Lung (tissue), 12 donors: ENCODE measurements around the gene CACNA1A. TPM values are rescaled to one million over a fixed set of nuclear protein-coding genes. Genes with fewer than 3 reads are reported as not detected.
"Not testable (repeated sequence)": the region's sequence is repeated elsewhere in the genome, so short reads cannot be mapped to it uniquely, and the experiment has no call there.

Experiments used
- ATAC-seq: fragments of 200-7000 bp; cut with Tn5 transposase; one replicate; pipeline ENCODE4 v1.9.1; 2020; ENCODE audit warnings: moderate number of reproducible peaks; ENCODE audit not compliant: insufficient read depth, low FRiP score
- DNase-seq, 3 donors: peaks; one replicate each; pipeline ENCODE4 v3.0.0-alpha.2; 2013 to 2017
- H3K27ac ChIP-seq, 2 donors: one replicate each; pipeline ENCODE4 v1.5.1; 2013; ENCODE audit warnings: mild to moderate bottlenecking in 2 of 2, moderate library complexity in 2 of 2, control low read depth in 1 of 2, inconsistent platforms in 1 of 2, low read depth in 1 of 2, low read length in 1 of 2
- H3K27me3 ChIP-seq, 3 donors: one replicate each; pipeline ENCODE4 v1.5.1; 2013; ENCODE audit warnings: low read length in 2 of 3; ENCODE audit not compliant: control insufficient read depth in 3 of 3, insufficient read depth in 3 of 3
- H3K36me3 ChIP-seq, 4 donors: one replicate each; pipeline ENCODE4 v1.5.1; 2013; ENCODE audit warnings: low read length in 4 of 4, mild to moderate bottlenecking in 1 of 4, moderate library complexity in 1 of 4; ENCODE audit not compliant: control insufficient read depth in 4 of 4, insufficient read depth in 4 of 4
- H3K4me1 ChIP-seq, 5 donors: one replicate each; pipeline ENCODE4 v1.5.1; 2013; ENCODE audit warnings: low read length in 5 of 5, mild to moderate bottlenecking in 2 of 5, moderate library complexity in 1 of 5; ENCODE audit not compliant: control insufficient read depth in 5 of 5, insufficient read depth in 5 of 5
- H3K4me3 ChIP-seq: one replicate; pipeline ENCODE4 v1.5.1; 2013; ENCODE audit warnings: mild to moderate bottlenecking, control low read depth, moderate library complexity
- H3K9ac ChIP-seq, 2 donors: one replicate each; pipeline ENCODE4 v1.5.1; 2013; ENCODE audit warnings: low read length in 2 of 2, control low read depth in 1 of 2; ENCODE audit not compliant: insufficient read depth in 1 of 2
- H3K9me3 ChIP-seq, 4 donors: one replicate each; pipeline ENCODE4 v1.5.1; 2013; ENCODE audit warnings: low read length in 3 of 4, mild to moderate bottlenecking in 1 of 4, moderate library complexity in 1 of 4; ENCODE audit not compliant: control insufficient read depth in 4 of 4, insufficient read depth in 3 of 4
- CTCF ChIP-seq: IDR thresholded peaks from 2 replicates; pipeline ENCODE4 v1.5.1; 2012; ENCODE audit warnings: mild to moderate bottlenecking; ENCODE audit errors: control extremely low read depth, extremely low read depth
- WGBS, 2 donors: extraction: QIAGEN DNeasy Blood & Tissue Kit; methylation state at CpG; one replicate each; pipeline ENCODE4 v1.1.7; 2013; 5-methylcytosine and 5-hydroxymethylcytosine counted together
- polyA plus RNA-seq, 2 donors: library from polyadenylated mRNA; stranded (reverse); fragments of 200-250 nt; gene quantifications; one replicate each; pipeline ENCODE4 v1.2.1, GENCODE V29; 2013
- total RNA-seq, 2 donors: library from RNA; depleted of rRNA in 1 of 2; stranded (reverse); fragments of >200 nt in 1 of 2; gene quantifications; one replicate each; pipeline ENCODE4 v1.2.1, GENCODE V29; 2014 to 2021
- donor health status: control.
- donor health status: control.
- donor health status: Bipolar disorder and iron deficiency.
- donor health status: healthy.
- donor health status: DM: yes; HTN: yes; CAD: no.

The CACNA1A gene
- total and polyA plus RNA-seq, 4 donors = 0.27 to 1.00 (median 0.75) TPM

- H3K4me1 ChIP-seq = no peaks in the 10 kb centered on the region
- 65 to 88% methylated on average over 1 of the region's 1 CpG for WGBS, 2 donors
- no peak overlapping the region for H3K4me3 ChIP-seq
- TF ChIP-seq CTCF = no peak
- DNase-seq = no peak
- no peak overlapping the region for H3K9ac ChIP-seq
- H3K9me3 ChIP-seq = peaks cover 0 to 7% (median 0%) of the 10 kb centered on the region in 4 donors
- no peaks in the 10 kb centered on the region for H3K27me3 ChIP-seq
- no peaks in the 10 kb centered on the region for H3K36me3 ChIP-seq
- no peak overlapping the region for H3K27ac ChIP-seq
- ATAC-seq = no peak
Observed at GRCh38 chr19:13539332-13539731, 33.1 kb upstream of the CACNA1A start.

- DNase-seq (peak in 2 of 3 donors; percentile 31 to 44), ATAC-seq (no peak)
- Histone ChIP-seq H3K27ac (no peak overlapping the region), H3K4me3 (no peak overlapping the region), H3K36me3 (no peaks in the 10 kb centered on the region), H3K9me3 (peaks cover 0 to 7% (median 0%) of the 10 kb centered on the region in 4 donors), H3K9ac (no peak overlapping the region), H3K27me3 (no peaks in the 10 kb centered on the region), H3K4me1 (no peaks in the 10 kb centered on the region)
- WGBS, 2 donors = 58 to 78% methylated on average over 7 of the region's 7 CpGs
- no peak for TF ChIP-seq CTCF
Observed at GRCh38 chr19:13538601-13539253, 32.4 kb upstream of the CACNA1A start.

- Histone ChIP-seq H3K9ac (no peak overlapping the region), H3K4me1 (no peaks in the 10 kb centered on the region), H3K36me3 (no peaks in the 10 kb centered on the region), H3K27ac (no peak overlapping the region), H3K9me3 (peaks cover 0 to 5% (median 0%) of the 10 kb centered on the region in 4 donors), H3K4me3 (no peak overlapping the region), H3K27me3 (no peaks in the 10 kb centered on the region)
- 55 to 64% methylated on average over 6 of the region's 6 CpGs for WGBS, 2 donors
- ATAC-seq (no peak), DNase-seq (no peak)
- no peak for TF ChIP-seq CTCF
Observed at GRCh38 chr19:13537454-13537853, 31.2 kb upstream of the CACNA1A start.

GRCh38 chr19:13530720-13531119, 24.4 kb upstream of the CACNA1A start:
- DNase-seq = no peak
- Histone ChIP-seq H3K9ac (no peak overlapping the region), H3K36me3 (no peaks in the 10 kb centered on the region), H3K27me3 (no peaks in the 10 kb centered on the region), H3K4me1 (no peaks in the 10 kb centered on the region), H3K27ac (no peak overlapping the region), H3K9me3 (peaks cover 0 to 4% (median 0%) of the 10 kb centered on the region in 4 donors), H3K4me3 (no peak overlapping the region)
- no peak for TF ChIP-seq CTCF
- 25 to 28% methylated on average over 6 of the region's 6 CpGs for WGBS, 2 donors
- no peak for ATAC-seq

GRCh38 chr19:13529721-13530120, 23.4 kb upstream of the CACNA1A start:
- H3K27me3 ChIP-seq, H3K4me1 ChIP-seq, H3K27ac ChIP-seq, H3K36me3 ChIP-seq, H3K9ac ChIP-seq, H3K4me3 ChIP-seq, DNase-seq, ATAC-seq, H3K9me3 ChIP-seq: not testable (repeated sequence)
- whole genome bisulfite sequencing, 2 donors = 85 to 90% methylated on average over 2 of the region's 2 CpGs
